Small intestine (tissue), 16 donors: Measurements from ENCODE around the gene TNFSF9. TPM values are rescaled to one million over a fixed set of nuclear protein-coding genes. Genes with fewer than 3 reads are reported as not detected.
A peak's percentile ranks its signal among the peaks of the same experiment; 100 is the strongest.

Experiments
- DNase-seq, 2 donors: peaks; one replicate each; pipeline versions ENCODE4 v3.0.0 to v3.0.0-alpha.2; 2013
- FAIRE-seq: peaks from 2 replicates; lab custom pipeline; 2012; peaks lifted over from hg19 to GRCh38; lab: Jason Lieb, UNC
- H3K27ac ChIP-seq, 3 donors: one replicate each; pipeline ENCODE4 v1.5.1; 2013; ENCODE audit warnings: low read length in 2 of 3, mild to moderate bottlenecking in 2 of 3, control low read depth in 1 of 3, inconsistent platforms in 1 of 3, low read depth in 1 of 3, moderate library complexity in 1 of 3
- H3K27me3 ChIP-seq, 3 donors: one replicate each; pipeline ENCODE4 v1.6.1; 2013; ENCODE audit warnings: low read length in 3 of 3, inconsistent platforms in 1 of 3; ENCODE audit not compliant: control insufficient read depth in 3 of 3, insufficient read depth in 3 of 3
- H3K36me3 ChIP-seq, 3 donors: one replicate each; pipeline ENCODE4 v1.6.1; 2013; ENCODE audit warnings: low read length in 3 of 3, inconsistent platforms in 1 of 3, low read depth in 1 of 3, mild to moderate bottlenecking in 1 of 3, moderate library complexity in 1 of 3; ENCODE audit not compliant: control insufficient read depth in 3 of 3, insufficient read depth in 2 of 3
- H3K4me1 ChIP-seq, 3 donors: one replicate each; pipeline ENCODE4 v1.6.1; 2013; ENCODE audit warnings: low read length in 2 of 3, inconsistent platforms in 1 of 3, low read depth in 1 of 3, mild to moderate bottlenecking in 1 of 3, moderate library complexity in 1 of 3; ENCODE audit not compliant: control insufficient read depth in 3 of 3, insufficient read depth in 2 of 3
- H3K4me3 ChIP-seq, 3 donors: one replicate each; pipeline ENCODE4 v1.5.1; 2013; ENCODE audit warnings: low read length in 3 of 3, control low read depth in 1 of 3, inconsistent platforms in 1 of 3, low read depth in 1 of 3, mild to moderate bottlenecking in 1 of 3, moderate library complexity in 1 of 3
- H3K9me3 ChIP-seq, 2 donors: one replicate each; pipeline ENCODE4 v1.6.1; 2013; ENCODE audit warnings: low read depth in 1 of 2, low read length in 1 of 2; ENCODE audit not compliant: control insufficient read depth in 2 of 2, insufficient read depth in 1 of 2
- WGBS, 3 donors: extraction: QIAGEN DNeasy Blood & Tissue Kit; methylation state at CpG; one replicate each; pipeline ENCODE4 v1.1.7; 2013; 5-methylcytosine and 5-hydroxymethylcytosine counted together
- long read RNA-seq, 10 donors: transcript quantifications; one replicate each; lab custom pipeline, GENCODE V29; 2026
- polyA plus RNA-seq, 4 donors: library from polyadenylated mRNA; stranded (reverse) in 3 of 4; unstranded in 1 of 4; fragments of 200-250 nt in 3 of 4; fragments of 120-200 nt in 1 of 4; gene quantifications; one replicate each; pipeline versions ENCODE4 v1.2.1 to v1.2.3, GENCODE V29; 2013
- donor health status: healthy with polysubstance abuse.
- donor health status: control.
- donor health status: control.
- donor health status: Bipolar disorder and iron deficiency.
- donor health status: healthy.

Gene TNFSF9
- polyA plus RNA-seq = under 1 TPM in 2 of 4 donors, not detected in 2; 0.22 to 0.37 TPM
- long read RNA-seq, donor 1 = 0 reads
- long read RNA-seq, donor 2 = 0 reads
- long read RNA-seq, donor 3 = 0 reads
- long read RNA-seq, donor 4 = 0 reads
- long read RNA-seq, donor 5 = 0 reads
- long read RNA-seq, donor 6 = 0 reads
- long read RNA-seq, donor 7 = 0 reads
- long read RNA-seq, donor 8 = 0 reads
- long read RNA-seq, donor 9 = 0 reads
- long read RNA-seq, donor 10 = 0 reads

- H3K4me1 ChIP-seq = peaks cover 0 to 5% (median 2%) of the 10 kb centered on the region in 3 donors
- H3K27me3 ChIP-seq = peaks cover 6 to 39% (median 12%) of the 10 kb centered on the region in 3 donors
- FAIRE-seq = no peak
- no peaks in the 10 kb centered on the region for H3K36me3 ChIP-seq
- 0 to 1% (median 1%) methylated on average over 38 to 44 of the region's 44 CpGs for WGBS, 3 donors
- DNase-seq = peak; percentile 75 to 94
- H3K4me3 ChIP-seq = peak within 1 kb of the TSS; percentile 28 to 54 (median 42)
- H3K9me3 ChIP-seq = peaks cover 0 to 3% of the 10 kb centered on the region in 2 donors
- peak within 1 kb of the TSS in 2 of 3 donors; percentile 13 to 50 for H3K27ac ChIP-seq
These were observed at the start of gene TNFSF9 for GRCh38 chr19:6530386-6531162. TNFSF9 (plus strand) TSS chr19:6531026; CDS start chr19:6531037, 11 bp downstream.

- Histone ChIP-seq H3K27me3 (no peaks in the 10 kb centered on the region), H3K4me1 (peaks cover 0 to 5% (median 0%) of the 10 kb centered on the region in 3 donors), H3K27ac (peak within 1 kb of the TSS in 2 of 3 donors; percentile 67 to 82), H3K4me3 (peak within 1 kb of the TSS; percentile 18 to 43 (median 28)), H3K9me3 (peaks cover 0 to 10% of the 10 kb centered on the region in 2 donors), H3K36me3 (no peaks in the 10 kb centered on the region)
- DNase-seq (peak; percentile 28 to 53), FAIRE-seq (no peak)
- 28 to 34% (median 34%) methylated on average over 24 of the region's 24 CpGs for WGBS, 3 donors
These were observed 49.1 kb upstream of the TNFSF9 start, which contains the start of gene DENND1C for GRCh38 chr19:6481541-6482342. DENND1C (minus strand) TSS chr19:6481787; CDS start chr19:6481695, 92 bp downstream.

- H3K4me1 ChIP-seq = no peaks in the 10 kb centered on the region
- 88 to 94% (median 93%) methylated on average over 8 of the region's 8 CpGs for WGBS, 3 donors
- H3K27ac ChIP-seq = peak overlapping the region in 2 of 3 donors; percentile 67 to 82
- FAIRE-seq = no peak
- no peak overlapping the region for H3K4me3 ChIP-seq
- H3K36me3 ChIP-seq = no peaks in the 10 kb centered on the region
- H3K9me3 ChIP-seq = peaks cover 0 to 10% of the 10 kb centered on the region in 2 donors
- no peak for DNase-seq
- H3K27me3 ChIP-seq = no peaks in the 10 kb centered on the region
These were observed 48.5 kb upstream of the TNFSF9 start for GRCh38 chr19:6482343-6482686.

GRCh38 chr19:6483235-6483634 is 47.6 kb upstream of the TNFSF9 start:
- H3K36me3 ChIP-seq = no peaks in the 10 kb centered on the region
- no peak overlapping the region for H3K27ac ChIP-seq
- H3K4me1 ChIP-seq = no peaks in the 10 kb centered on the region
- H3K4me3 ChIP-seq = no peak overlapping the region
- WGBS, 3 donors = 58 to 62% (median 59%) methylated on average over 3 of the region's 3 CpGs
- FAIRE-seq (no peak), DNase-seq (no peak)
- no peaks in the 10 kb centered on the region for H3K27me3 ChIP-seq
- peaks cover 0 to 8% of the 10 kb centered on the region in 2 donors for H3K9me3 ChIP-seq

GRCh38 chr19:6484230-6484629 is 46.6 kb upstream of the TNFSF9 start:
- no peak for FAIRE-seq
- no peak for DNase-seq
- 76 to 90% (median 78%) methylated on average over 8 of the region's 8 CpGs for WGBS, 3 donors
- H3K27ac ChIP-seq = no peak overlapping the region
- no peaks in the 10 kb centered on the region for H3K4me1 ChIP-seq
- H3K27me3 ChIP-seq = no peaks in the 10 kb centered on the region
- H3K4me3 ChIP-seq = no peak overlapping the region
- no peaks in the 10 kb centered on the region for H3K36me3 ChIP-seq
- peaks cover 0 to under 1% of the 10 kb centered on the region in 2 donors for H3K9me3 ChIP-seq

- Histone ChIP-seq H3K4me3 (no peak overlapping the region), H3K27me3 (no peaks in the 10 kb centered on the region), H3K4me1 (no peaks in the 10 kb centered on the region), H3K36me3 (no peaks in the 10 kb centered on the region), H3K27ac (no peak overlapping the region), H3K9me3 (no peaks in the 10 kb centered on the region)
- 56 to 87% (median 76%) methylated on average over 7 of the region's 7 CpGs for WGBS, 3 donors
- DNase-seq (no peak), FAIRE-seq (no peak)
These were observed 46.0 kb upstream of the TNFSF9 start for GRCh38 chr19:6484831-6485230.

- 35 to 45% (median 38%) methylated on average over 15 of the region's 15 CpGs for WGBS, 3 donors
- DNase-seq (no peak), FAIRE-seq (no peak)
- Histone ChIP-seq H3K27ac (no peak overlapping the region), H3K36me3 (no peaks in the 10 kb centered on the region), H3K4me3 (no peak overlapping the region), H3K4me1 (no peaks in the 10 kb centered on the region), H3K9me3 (peaks cover 0 to 6% of the 10 kb centered on the region in 2 donors), H3K27me3 (peaks cover 0 to 2% (median 0%) of the 10 kb centered on the region in 3 donors)
These were observed 41.4 kb upstream of the TNFSF9 start for GRCh38 chr19:6489278-6490061.
